ENCODE data around the gene DCT. TPM values are rescaled to one million over a fixed set of nuclear protein-coding genes. Genes with fewer than 3 reads are reported as not detected.

DCT gene
- total RNA-seq, 3 donors from 2014 or later, result 0.64 to 2.2 (median 0.66) TPM

DNA sequence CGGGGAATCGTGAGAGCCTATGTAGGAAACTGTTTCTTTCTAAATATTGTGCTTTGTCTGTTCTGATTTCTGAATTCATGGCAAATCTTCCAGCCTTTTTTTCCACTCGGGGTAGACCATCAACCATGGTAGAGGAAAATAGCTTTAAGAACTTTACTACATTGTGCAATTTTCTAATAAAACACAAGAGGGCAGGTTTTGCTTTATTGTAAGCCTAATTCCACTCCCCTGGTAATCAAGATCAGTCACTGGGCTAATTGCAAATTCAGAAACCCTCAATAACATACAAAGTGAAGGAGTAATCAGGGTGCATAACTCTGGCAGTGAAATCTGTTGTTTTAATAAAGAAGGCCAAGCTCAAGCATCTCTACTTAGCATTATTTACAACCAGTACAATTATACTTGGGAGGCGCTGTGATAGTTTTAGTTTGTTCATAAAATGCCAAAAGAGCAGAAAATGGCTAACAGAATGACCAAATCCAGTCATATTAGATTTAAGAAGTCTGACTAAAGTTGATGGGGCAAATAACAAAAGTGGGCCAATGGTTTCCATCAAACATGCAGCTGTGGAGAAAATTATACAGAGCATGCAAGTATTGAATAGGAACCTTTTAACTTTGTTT is 43.8 kb downstream of the DCT start:
- intact Hi-C loops (cut with DNase I; ENCODE audit: low total_unique reads), result no loop called here
- H3K27ac ChIP-seq, result no peak overlapping the region
- H3K4me3 ChIP-seq, result no peak overlapping the region
- no peaks in the 10 kb centered on the region for H3K27me3 ChIP-seq
- no peak for DNase-seq (ENCODE audit: low spot score in 2 of 2)
- no peaks in the 10 kb centered on the region for H3K9me3 ChIP-seq
- no peaks in the 10 kb centered on the region for H3K36me3 ChIP-seq
- TF ChIP-seq POLR2AphosphoS5 (IDR thresholded peaks at IDR 0.05), result no peak
- TF ChIP-seq POLR2A (IDR thresholded peaks at IDR 0.05), result no peak
- TF ChIP-seq, protein P1, sequence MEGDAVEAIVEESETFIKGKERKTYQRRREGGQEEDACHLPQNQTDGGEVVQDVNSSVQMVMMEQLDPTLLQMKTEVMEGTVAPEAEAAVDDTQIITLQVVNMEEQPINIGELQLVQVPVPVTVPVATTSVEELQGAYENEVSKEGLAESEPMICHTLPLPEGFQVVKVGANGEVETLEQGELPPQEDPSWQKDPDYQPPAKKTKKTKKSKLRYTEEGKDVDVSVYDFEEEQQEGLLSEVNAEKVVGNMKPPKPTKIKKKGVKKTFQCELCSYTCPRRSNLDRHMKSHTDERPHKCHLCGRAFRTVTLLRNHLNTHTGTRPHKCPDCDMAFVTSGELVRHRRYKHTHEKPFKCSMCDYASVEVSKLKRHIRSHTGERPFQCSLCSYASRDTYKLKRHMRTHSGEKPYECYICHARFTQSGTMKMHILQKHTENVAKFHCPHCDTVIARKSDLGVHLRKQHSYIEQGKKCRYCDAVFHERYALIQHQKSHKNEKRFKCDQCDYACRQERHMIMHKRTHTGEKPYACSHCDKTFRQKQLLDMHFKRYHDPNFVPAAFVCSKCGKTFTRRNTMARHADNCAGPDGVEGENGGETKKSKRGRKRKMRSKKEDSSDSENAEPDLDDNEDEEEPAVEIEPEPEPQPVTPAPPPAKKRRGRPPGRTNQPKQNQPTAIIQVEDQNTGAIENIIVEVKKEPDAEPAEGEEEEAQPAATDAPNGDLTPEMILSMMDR (IDR thresholded peaks at IDR 0.05), result peak in 2 of 3 donors; percentile 51 to 53
- H3K4me1 ChIP-seq, result no peaks in the 10 kb centered on the region

DNA sequence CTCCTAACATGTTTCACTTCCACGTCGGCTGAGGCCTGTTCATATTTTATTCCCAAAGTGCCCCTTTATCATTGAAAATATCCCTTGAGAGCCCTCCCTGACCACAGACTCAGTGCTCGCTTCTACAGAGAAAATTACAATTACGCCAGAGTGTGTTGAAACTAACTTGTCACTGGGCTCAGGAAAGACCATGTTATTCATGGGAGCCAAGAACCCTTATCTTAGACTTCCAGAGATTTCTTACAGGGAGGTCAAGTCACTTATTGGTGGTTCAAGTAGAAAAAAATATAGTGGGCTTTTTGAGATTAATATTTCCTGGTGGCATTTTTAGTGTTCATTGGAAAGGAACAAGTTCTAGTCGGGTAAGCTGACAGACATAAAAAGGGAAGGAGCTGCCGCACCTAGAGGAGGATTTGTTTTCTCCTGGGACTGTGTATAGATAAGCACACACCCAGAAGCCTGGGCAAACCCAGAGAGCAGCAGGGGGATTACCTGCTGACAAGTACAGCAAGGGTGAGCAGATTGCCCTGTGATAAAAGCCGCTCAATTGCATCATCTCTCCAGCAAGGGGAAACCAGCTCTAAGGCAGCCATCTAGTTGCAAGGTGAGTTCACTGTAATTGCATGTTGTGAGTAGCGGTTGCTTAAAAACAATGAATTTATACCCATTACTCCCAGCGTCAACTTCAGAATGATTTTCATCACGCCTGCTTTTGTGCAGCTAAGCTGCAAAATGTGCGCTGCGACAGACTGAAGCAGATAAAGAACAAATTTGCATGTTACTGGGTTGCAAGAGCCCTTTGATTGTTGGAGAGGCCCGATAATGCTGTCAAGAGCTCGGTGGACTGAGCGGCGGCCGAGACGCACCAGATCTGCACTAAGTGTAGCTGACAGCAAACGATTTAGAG is 46.2 kb downstream of the DCT start:
- Histone ChIP-seq H3K27ac (no peak overlapping the region), H3K9me3 (no peaks in the 10 kb centered on the region), H3K36me3 (no peaks in the 10 kb centered on the region), H3K4me1 (no peaks in the 10 kb centered on the region), H3K4me3 (no peak overlapping the region), H3K27me3 (no peaks in the 10 kb centered on the region)
- intact Hi-C loops (cut with DNase I; ENCODE audit: low total_unique reads), result no loop called here
- no peak for DNase-seq (ENCODE audit: low spot score in 2 of 2)
- TF ChIP-seq POLR2A (IDR thresholded peaks at IDR 0.05) (no peak), POLR2AphosphoS5 (IDR thresholded peaks at IDR 0.05) (no peak)
- TF ChIP-seq, protein P1 (IDR thresholded peaks at IDR 0.05), result no peak

DNA sequence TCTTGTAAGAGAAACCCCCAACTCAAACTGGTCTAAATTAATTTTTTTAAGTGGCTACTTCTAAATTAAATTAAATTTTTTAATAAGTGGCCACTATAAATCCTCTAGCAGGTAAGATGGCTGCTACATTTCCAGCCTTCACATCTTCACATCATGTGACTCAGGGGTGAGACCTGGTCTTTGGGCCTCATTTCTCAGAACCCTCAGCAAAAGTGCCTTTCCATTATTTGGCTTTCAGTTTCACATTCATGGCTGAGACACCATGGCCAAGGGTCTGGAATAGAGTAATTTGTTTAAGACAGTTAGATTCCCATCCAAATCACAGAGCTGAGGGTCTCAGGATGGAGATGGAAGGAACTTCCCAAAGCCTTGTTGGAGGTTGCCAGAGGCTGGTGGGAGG is 47.5 kb downstream of the DCT start:
- H3K9me3 ChIP-seq, result no peaks in the 10 kb centered on the region
- no peaks in the 10 kb centered on the region for H3K4me1 ChIP-seq
- H3K27ac ChIP-seq, result no peak overlapping the region
- intact Hi-C loops (cut with DNase I; ENCODE audit: low total_unique reads), result no loop called here
- DNase-seq (ENCODE audit: low spot score in 2 of 2), result no peak
- TF ChIP-seq POLR2A (IDR thresholded peaks at IDR 0.05) (no peak), POLR2AphosphoS5 (IDR thresholded peaks at IDR 0.05) (no peak)
- TF ChIP-seq, protein P1 (IDR thresholded peaks at IDR 0.05), result no peak
- H3K36me3 ChIP-seq, result no peaks in the 10 kb centered on the region
- H3K27me3 ChIP-seq, result no peaks in the 10 kb centered on the region
- H3K4me3 ChIP-seq, result no peak overlapping the region

DNA sequence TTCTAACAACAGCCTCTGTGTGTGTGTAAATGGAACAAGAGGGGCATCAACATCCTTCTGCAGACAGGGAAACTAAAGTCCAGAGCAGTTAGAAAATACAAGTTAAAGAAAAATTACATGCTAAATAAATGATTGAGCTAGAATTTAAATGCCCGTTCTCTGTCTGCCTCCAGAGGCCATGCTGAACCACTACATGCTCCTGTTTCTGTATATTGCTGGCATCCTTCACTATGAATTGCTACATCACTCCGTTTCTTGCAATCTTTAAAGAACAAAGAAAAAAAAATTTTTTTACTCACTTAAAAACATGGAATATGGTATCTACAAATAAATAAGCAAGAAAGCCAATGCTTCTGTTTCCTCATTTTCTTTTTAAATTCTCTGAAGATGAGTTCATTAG is 47.9 kb downstream of the DCT start:
- TF ChIP-seq, protein P1 (IDR thresholded peaks at IDR 0.05), result no peak
- TF ChIP-seq POLR2A (IDR thresholded peaks at IDR 0.05), result no peak
- TF ChIP-seq POLR2AphosphoS5 (IDR thresholded peaks at IDR 0.05), result no peak
- Histone ChIP-seq H3K4me3 (no peak overlapping the region), H3K27ac (no peak overlapping the region), H3K4me1 (no peaks in the 10 kb centered on the region), H3K36me3 (no peaks in the 10 kb centered on the region), H3K27me3 (no peaks in the 10 kb centered on the region), H3K9me3 (no peaks in the 10 kb centered on the region)
- DNase-seq (ENCODE audit: low spot score in 2 of 2), result no peak
- intact Hi-C loops (cut with DNase I; ENCODE audit: low total_unique reads), result no loop called here

All from breast epithelium (tissue), 4 donors.